Neural crest cell (in vitro differentiated cells): ENCODE measurements around the gene EDA. TPM values are rescaled to one million over a fixed set of nuclear protein-coding genes. Genes with fewer than 3 reads are reported as not detected.

Experiments
- DNase-seq: peaks from one replicate; pipeline ENCODE4 v3.0.0; 2021; ENCODE audit warnings: low read depth, mixed read lengths, low spot score
- H3K27ac Mint-ChIP-seq: one replicate; pipeline ENCODE4 v1.8.0; 2021; ENCODE audit warnings: mild to moderate bottlenecking, mixed read lengths; ENCODE audit not compliant: unreplicated experiment
- H3K27me3 Mint-ChIP-seq: 2 replicates; pipeline ENCODE4 v1.8.0; 2021; ENCODE audit warnings: low read depth, mild to moderate bottlenecking, mixed read lengths
- H3K36me3 Mint-ChIP-seq: 2 replicates; pipeline ENCODE4 v1.8.0; 2021; ENCODE audit warnings: low read depth, mild to moderate bottlenecking, mixed read lengths
- H3K4me1 Mint-ChIP-seq: 2 replicates; pipeline ENCODE4 v1.8.0; 2021; ENCODE audit warnings: mixed read lengths
- H3K4me3 Mint-ChIP-seq: one replicate; pipeline ENCODE4 v1.8.0; 2021; ENCODE audit warnings: mild to moderate bottlenecking, mixed read lengths
- H3K9me3 Mint-ChIP-seq: 2 replicates; pipeline ENCODE4 v1.8.0; 2021; ENCODE audit warnings: mixed read lengths
- total RNA-seq: library from RNA; stranded (reverse); gene quantifications from 2 replicates; pipeline ENCODE4 v1.2.1, GENCODE V29; 2021
- TF ChIP-seq, protein P1 (sequence below): fragments of 200-600 bp; sonication (generic); conservative IDR thresholded peaks from 2 replicates; pipeline ENCODE4 v1.5.0; 2021; ENCODE audit warnings: antibody characterized with exemption, mild to moderate bottlenecking

EDA gene
- total RNA-seq, 1 donor from 2014 or later = 2.5 TPM

DNA sequence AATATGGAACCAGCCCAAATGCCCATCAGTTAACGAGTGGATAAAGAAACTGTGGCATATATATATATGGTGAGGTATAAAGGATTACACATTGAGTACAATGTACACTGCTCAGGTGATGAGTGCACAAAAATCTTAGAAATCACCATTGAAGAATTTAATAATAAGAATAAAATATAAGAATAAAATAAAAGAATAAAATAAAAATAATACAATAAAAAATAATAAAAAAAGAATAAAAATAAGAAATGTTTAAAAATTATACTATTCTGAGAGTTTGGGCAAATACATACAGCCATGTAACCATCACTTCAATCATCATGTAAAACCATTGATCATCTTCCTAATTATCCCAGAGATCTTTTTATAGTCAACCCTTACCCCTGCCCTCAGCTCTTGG lies 260.3 kb downstream of the EDA start:
- TF ChIP-seq, protein P1, sequence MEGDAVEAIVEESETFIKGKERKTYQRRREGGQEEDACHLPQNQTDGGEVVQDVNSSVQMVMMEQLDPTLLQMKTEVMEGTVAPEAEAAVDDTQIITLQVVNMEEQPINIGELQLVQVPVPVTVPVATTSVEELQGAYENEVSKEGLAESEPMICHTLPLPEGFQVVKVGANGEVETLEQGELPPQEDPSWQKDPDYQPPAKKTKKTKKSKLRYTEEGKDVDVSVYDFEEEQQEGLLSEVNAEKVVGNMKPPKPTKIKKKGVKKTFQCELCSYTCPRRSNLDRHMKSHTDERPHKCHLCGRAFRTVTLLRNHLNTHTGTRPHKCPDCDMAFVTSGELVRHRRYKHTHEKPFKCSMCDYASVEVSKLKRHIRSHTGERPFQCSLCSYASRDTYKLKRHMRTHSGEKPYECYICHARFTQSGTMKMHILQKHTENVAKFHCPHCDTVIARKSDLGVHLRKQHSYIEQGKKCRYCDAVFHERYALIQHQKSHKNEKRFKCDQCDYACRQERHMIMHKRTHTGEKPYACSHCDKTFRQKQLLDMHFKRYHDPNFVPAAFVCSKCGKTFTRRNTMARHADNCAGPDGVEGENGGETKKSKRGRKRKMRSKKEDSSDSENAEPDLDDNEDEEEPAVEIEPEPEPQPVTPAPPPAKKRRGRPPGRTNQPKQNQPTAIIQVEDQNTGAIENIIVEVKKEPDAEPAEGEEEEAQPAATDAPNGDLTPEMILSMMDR = no peak
- Mint-ChIP-seq H3K9me3 (peaks cover 21% of the 10 kb centered on the region), H3K4me1 (no peaks in the 10 kb centered on the region), H3K27me3 (no peaks in the 10 kb centered on the region), H3K4me3 (no peak overlapping the region), H3K27ac (no peak overlapping the region), H3K36me3 (no peaks in the 10 kb centered on the region)
- DNase-seq = no peak

DNA sequence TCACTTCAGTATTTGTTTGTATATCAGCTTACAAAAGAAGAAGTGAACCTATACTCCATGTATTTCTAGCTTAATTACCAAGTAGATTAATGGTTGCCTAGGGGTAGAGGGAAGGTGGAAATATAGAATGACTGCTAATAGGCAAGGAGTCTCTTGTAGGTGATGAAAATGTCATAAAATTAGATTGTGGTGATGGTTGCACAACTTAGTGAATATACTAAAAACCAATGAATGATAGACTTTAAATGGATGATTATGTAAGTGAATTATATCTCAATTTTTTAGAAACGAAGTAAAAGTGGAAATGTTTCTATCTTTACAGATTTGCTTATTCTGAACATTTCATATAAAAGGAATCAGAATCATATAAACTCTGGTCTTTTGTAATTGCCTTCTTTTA lies 268.3 kb downstream of the EDA start:
- no peak for DNase-seq
- no peak overlapping the region for H3K27ac Mint-ChIP-seq
- H3K36me3 Mint-ChIP-seq = peaks cover 3% of the 10 kb centered on the region
- TF ChIP-seq, protein P1 = no peak
- peaks cover 24% of the 10 kb centered on the region for H3K9me3 Mint-ChIP-seq
- no peak overlapping the region for H3K4me3 Mint-ChIP-seq
- no peaks in the 10 kb centered on the region for H3K4me1 Mint-ChIP-seq
- H3K27me3 Mint-ChIP-seq = no peaks in the 10 kb centered on the region

DNA sequence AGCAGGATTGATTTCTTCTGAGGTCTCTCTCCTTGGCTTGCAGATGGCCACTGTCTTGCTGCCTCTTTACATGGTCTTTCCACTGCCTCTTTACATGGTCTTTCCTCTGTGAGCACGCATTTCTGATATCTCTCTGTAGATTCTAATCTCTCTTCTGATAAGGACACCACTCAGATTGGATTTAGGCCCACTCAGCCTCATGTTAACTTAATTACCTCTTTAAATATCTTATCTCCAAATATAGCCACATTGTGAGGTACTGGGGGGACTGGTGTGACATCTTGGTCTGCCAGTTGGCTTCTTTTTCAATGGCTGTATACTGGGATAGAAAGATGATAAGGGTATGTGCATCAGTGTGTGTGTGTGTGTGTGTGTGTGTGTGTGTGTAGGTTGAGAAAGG lies 280.1 kb downstream of the EDA start:
- H3K36me3 Mint-ChIP-seq = no peaks in the 10 kb centered on the region
- no peak for DNase-seq
- TF ChIP-seq, protein P1 = no peak
- no peak overlapping the region for H3K4me3 Mint-ChIP-seq
- H3K9me3 Mint-ChIP-seq = peaks cover 4% of the 10 kb centered on the region
- H3K27me3 Mint-ChIP-seq = no peaks in the 10 kb centered on the region
- no peak overlapping the region for H3K27ac Mint-ChIP-seq
- no peaks in the 10 kb centered on the region for H3K4me1 Mint-ChIP-seq

DNA sequence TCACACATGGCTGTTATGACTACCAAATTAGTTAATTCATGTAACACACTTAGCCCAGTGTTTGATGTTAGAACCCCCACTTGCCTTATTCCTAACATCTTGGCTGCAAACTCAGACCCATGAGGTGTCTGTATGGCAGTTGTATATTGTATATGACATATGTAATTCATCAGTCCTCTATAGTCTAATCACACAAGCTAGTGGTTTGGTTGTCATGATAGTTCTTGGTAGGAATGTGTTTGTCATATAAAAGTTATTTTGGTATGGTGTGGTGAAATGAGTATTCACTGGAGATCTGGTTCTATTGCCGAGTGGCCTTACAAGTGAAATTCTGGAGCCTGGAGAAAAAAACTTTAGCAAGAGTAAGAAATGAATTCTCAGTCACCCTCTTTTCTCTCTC lies 284.6 kb downstream of the EDA start:
- no peaks in the 10 kb centered on the region for H3K4me1 Mint-ChIP-seq
- H3K27ac Mint-ChIP-seq = no peak overlapping the region
- H3K9me3 Mint-ChIP-seq = peaks cover 3% of the 10 kb centered on the region
- H3K36me3 Mint-ChIP-seq = no peaks in the 10 kb centered on the region
- TF ChIP-seq, protein P1 = no peak
- no peaks in the 10 kb centered on the region for H3K27me3 Mint-ChIP-seq
- no peak overlapping the region for H3K4me3 Mint-ChIP-seq
- DNase-seq = no peak

DNA sequence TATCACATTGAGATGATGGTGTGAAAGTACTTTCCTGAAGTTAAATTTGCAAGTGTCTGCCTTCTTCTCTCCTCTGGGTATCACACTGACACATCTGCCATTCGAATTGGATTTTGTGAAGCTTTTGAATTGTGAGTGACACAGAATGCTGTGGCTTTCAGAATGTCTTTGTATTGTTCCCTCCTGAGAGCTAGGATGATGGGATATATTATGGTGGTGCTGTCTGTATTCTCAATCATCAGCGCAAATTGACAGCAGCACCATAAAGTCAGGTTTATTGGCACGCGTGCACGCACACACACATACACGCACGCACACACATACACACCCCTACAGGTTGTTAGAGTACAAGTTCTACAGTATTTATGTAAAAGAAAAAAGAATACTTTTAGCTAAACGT lies 290.5 kb downstream of the EDA start:
- Mint-ChIP-seq H3K27me3 (no peaks in the 10 kb centered on the region), H3K4me1 (no peaks in the 10 kb centered on the region), H3K4me3 (no peak overlapping the region), H3K36me3 (no peaks in the 10 kb centered on the region), H3K27ac (no peak overlapping the region), H3K9me3 (peaks cover 3% of the 10 kb centered on the region)
- TF ChIP-seq, protein P1 = no peak
- DNase-seq = no peak

DNA sequence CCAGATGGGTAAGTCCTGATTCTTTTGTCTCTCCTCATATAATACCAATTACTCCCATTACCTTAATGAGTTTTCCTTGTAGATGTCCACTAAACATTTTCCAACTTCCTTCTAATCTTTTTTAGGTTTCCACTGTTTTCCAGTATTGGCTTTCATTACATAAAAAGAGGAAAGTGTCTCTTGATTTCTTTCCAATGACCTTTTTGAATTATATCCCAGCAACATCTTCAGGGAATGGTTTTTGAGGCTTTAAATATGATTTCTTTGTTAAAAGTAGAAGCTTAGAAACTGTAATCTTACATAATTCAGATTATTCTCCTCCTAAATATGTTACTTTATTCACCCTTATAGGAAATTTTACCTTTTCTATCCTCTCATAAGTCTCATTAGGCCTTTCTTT lies 298.9 kb downstream of the EDA start:
- Mint-ChIP-seq H3K4me3 (no peak overlapping the region), H3K9me3 (peaks cover 8% of the 10 kb centered on the region)

More for the DNA sequence above, 298.9 kb downstream of the EDA start:
- Mint-ChIP-seq H3K27ac (no peak overlapping the region), H3K27me3 (no peaks in the 10 kb centered on the region), H3K4me1 (no peaks in the 10 kb centered on the region), H3K36me3 (peaks cover 6% of the 10 kb centered on the region)
- no peak for DNase-seq
- TF ChIP-seq, protein P1 = no peak
